OCI-LY1 (cell line): Measurements from ENCODE around the gene TAS1R1.

Experiments used
- EZH2 ChIP-seq: fragments of 200-600 bp; sonication (generic), shearing (Covaris generic); IDR thresholded peaks from 2 replicates; pipeline ENCODE4 v1.8.0; 2017; ENCODE audit warnings: borderline replicate concordance, mixed run types, mild to moderate bottlenecking, antibody characterized with exemption, low read length, moderate library complexity, mixed read lengths
- TF ChIP-seq, protein P1 (sequence below): fragments of 200-600 bp; sonication (generic), shearing (Covaris generic); IDR thresholded peaks from 2 replicates; pipeline ENCODE4 v1.5.1; 2017; ENCODE audit warnings: mild to moderate bottlenecking, antibody characterized with exemption, low read length, moderate library complexity, mixed read lengths

DNA sequence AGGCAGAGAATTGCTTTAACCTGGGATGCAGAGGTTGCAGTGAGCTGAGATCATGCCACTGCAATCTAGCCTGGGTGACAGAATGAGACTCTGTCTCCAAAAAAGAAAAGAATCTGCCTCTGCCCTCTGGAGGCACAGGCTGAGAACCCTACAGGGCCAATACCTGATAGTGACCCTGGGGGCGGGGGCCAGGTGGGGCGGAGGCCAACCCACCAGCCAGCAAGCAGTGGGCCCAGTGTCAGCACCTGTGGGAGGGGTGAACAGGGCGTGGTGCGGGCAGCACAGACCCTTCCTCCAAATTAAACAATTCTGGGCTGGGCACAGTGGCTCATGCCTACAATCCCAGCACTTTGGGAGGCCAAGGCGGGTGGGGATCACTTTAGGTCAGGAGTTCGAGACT, 44.6 kb upstream of the TAS1R1 start:
- TF ChIP-seq, protein P1, sequence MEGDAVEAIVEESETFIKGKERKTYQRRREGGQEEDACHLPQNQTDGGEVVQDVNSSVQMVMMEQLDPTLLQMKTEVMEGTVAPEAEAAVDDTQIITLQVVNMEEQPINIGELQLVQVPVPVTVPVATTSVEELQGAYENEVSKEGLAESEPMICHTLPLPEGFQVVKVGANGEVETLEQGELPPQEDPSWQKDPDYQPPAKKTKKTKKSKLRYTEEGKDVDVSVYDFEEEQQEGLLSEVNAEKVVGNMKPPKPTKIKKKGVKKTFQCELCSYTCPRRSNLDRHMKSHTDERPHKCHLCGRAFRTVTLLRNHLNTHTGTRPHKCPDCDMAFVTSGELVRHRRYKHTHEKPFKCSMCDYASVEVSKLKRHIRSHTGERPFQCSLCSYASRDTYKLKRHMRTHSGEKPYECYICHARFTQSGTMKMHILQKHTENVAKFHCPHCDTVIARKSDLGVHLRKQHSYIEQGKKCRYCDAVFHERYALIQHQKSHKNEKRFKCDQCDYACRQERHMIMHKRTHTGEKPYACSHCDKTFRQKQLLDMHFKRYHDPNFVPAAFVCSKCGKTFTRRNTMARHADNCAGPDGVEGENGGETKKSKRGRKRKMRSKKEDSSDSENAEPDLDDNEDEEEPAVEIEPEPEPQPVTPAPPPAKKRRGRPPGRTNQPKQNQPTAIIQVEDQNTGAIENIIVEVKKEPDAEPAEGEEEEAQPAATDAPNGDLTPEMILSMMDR = no peak
- no peak for TF ChIP-seq EZH2
